GM18858 (cell line): ENCODE results near the gene CCL21.

Source experiments
- ATAC-seq: cut with Tn5 transposase; IDR thresholded peaks from one replicate; pipeline ENCODE4 v1.9.1; 2021; ENCODE audit not compliant: unreplicated experiment

CCL21 gene

GRCh38 chr9:34675048-34675714 is 34.8 kb downstream of the CCL21 start:
- no peak for ATAC-seq

GRCh38 chr9:34674440-34674839 is 35.5 kb downstream of the CCL21 start:
- no peak for ATAC-seq

- no peak for ATAC-seq
Measured at GRCh38 chr9:34671307-34671706, 38.6 kb downstream of the CCL21 start.

GRCh38 chr9:34669809-34670562 is 40.0 kb downstream of the CCL21 start:
- no peak for ATAC-seq

GRCh38 chr9:34665381-34666250 is 44.3 kb downstream of the CCL21 start:
- ATAC-seq: no peak

- no peak for ATAC-seq
Measured at GRCh38 chr9:34665067-34665380, 44.9 kb downstream of the CCL21 start.

- ATAC-seq: no peak
Measured at GRCh38 chr9:34664281-34665066, 45.5 kb downstream of the CCL21 start.

GRCh38 chr9:34663303-34663605 is 46.7 kb downstream of the CCL21 start:
- ATAC-seq: no peak

GRCh38 chr9:34662526-34663302 is 47.2 kb downstream of the CCL21 start, which contains the start of gene CCL27:
TSS of gene CCL27 (minus strand) at chr9:34662657. CDS start at chr9:34662633, 24 bp downstream.
- ATAC-seq: no peak

- ATAC-seq: no peak
Measured at GRCh38 chr9:34659592-34660253, 50.2 kb downstream of the CCL21 start.
